GM23248 (cell line): Measurements from ENCODE around the gene PYGO2.

Experiments
- EZH2 ChIP-seq: fragments of 200-600 bp; sonication (generic); IDR thresholded peaks from 2 replicates; pipeline ENCODE4 v1.6.1; 2018; ENCODE audit warnings: antibody characterized with exemption, mild to moderate bottlenecking; ENCODE audit not compliant: insufficient read depth, poor library complexity, severe bottlenecking
- EZH2phosphoT487 ChIP-seq: fragments of 200-600 bp; sonication (generic); IDR thresholded peaks from 2 replicates; pipeline ENCODE4 v1.6.1; 2018; ENCODE audit warnings: antibody characterized with exemption, moderate library complexity, mild to moderate bottlenecking, low read depth; ENCODE audit not compliant: insufficient read depth

DNA sequence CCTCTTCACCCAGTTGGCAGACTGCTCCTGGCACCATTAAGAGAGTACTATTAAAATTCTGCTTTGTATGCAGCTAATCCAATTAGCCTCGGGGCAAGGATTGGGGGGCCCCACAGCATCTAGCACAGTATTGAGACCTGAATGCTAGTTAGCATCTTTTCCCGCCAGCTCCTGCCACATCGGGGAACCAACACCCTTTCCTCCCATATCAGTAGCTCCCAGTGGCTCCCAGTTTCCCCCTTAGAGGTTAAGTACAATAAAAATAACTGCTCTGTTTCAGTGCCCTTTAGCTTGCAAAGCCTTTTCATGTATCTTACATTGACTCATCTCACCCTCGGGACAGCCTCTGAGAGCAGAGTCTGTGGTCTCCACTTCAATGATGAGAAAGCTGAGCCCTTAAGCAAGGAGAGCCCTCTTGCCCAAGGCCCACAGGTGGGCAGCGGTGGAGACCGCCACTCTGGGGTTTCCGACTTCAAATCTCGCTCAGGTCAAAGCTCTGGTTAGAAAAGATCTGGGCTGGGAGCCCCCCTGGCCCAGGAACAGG is 20.9 kb downstream of the PYGO2 start:
- TF ChIP-seq EZH2phosphoT487 (no peak), EZH2 (no peak)
